Measurements from ENCODE around the gene CLEC4F.

Gene CLEC4F

GRCh38 chr2:70828914-70829824, 8.8 kb upstream of the CLEC4F start:
- in situ Hi-C loops (cut with HindIII; ENCODE audit: low sequenced_read_pairs), result no loop called here
- TF ChIP-seq, protein P1, sequence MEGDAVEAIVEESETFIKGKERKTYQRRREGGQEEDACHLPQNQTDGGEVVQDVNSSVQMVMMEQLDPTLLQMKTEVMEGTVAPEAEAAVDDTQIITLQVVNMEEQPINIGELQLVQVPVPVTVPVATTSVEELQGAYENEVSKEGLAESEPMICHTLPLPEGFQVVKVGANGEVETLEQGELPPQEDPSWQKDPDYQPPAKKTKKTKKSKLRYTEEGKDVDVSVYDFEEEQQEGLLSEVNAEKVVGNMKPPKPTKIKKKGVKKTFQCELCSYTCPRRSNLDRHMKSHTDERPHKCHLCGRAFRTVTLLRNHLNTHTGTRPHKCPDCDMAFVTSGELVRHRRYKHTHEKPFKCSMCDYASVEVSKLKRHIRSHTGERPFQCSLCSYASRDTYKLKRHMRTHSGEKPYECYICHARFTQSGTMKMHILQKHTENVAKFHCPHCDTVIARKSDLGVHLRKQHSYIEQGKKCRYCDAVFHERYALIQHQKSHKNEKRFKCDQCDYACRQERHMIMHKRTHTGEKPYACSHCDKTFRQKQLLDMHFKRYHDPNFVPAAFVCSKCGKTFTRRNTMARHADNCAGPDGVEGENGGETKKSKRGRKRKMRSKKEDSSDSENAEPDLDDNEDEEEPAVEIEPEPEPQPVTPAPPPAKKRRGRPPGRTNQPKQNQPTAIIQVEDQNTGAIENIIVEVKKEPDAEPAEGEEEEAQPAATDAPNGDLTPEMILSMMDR (IDR thresholded peaks at IDR 0.05; ENCODE audit: low read depth, low read length), result no peak
- H3K4me3 ChIP-seq (ENCODE audit: low read depth, low read length), result no peak overlapping the region
- DNase-seq (ENCODE audit: low read depth, low spot score), result no peak

GRCh38 chr2:70828115-70828514, 7.7 kb upstream of the CLEC4F start:
- TF ChIP-seq, protein P1 (IDR thresholded peaks at IDR 0.05; ENCODE audit: low read depth, low read length), result no peak
- DNase-seq (ENCODE audit: low read depth, low spot score), result no peak
- no peak overlapping the region for H3K4me3 ChIP-seq (ENCODE audit: low read depth, low read length)
- in situ Hi-C loops (cut with HindIII; ENCODE audit: low sequenced_read_pairs), result no loop called here

DNA sequence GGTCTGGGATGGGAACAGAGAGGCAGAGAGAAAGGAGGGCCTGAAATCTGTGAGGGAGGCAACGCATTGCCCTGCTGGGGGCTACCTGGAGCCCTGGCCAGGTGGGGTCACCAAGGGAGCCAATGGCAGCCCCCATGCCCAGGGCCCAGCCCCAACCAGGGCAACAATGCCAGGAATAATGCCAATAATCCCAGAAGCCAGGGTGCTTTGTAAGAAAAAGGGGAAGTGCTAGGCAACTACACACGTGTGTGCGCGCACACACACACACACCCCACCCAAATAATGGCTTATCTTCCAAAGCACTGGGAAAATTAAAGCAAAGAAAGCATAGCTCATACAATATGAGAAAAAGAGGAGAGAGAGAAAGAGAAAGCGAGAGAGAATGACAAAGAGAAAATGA, 7.0 kb upstream of the CLEC4F start:
- DNase-seq (ENCODE audit: low read depth, low spot score), result no peak
- TF ChIP-seq, protein P1 (IDR thresholded peaks at IDR 0.05; ENCODE audit: low read depth, low read length), result no peak
- no peak overlapping the region for H3K4me3 ChIP-seq (ENCODE audit: low read depth, low read length)
- in situ Hi-C loops (cut with HindIII; ENCODE audit: low sequenced_read_pairs), result no loop called here

DNA sequence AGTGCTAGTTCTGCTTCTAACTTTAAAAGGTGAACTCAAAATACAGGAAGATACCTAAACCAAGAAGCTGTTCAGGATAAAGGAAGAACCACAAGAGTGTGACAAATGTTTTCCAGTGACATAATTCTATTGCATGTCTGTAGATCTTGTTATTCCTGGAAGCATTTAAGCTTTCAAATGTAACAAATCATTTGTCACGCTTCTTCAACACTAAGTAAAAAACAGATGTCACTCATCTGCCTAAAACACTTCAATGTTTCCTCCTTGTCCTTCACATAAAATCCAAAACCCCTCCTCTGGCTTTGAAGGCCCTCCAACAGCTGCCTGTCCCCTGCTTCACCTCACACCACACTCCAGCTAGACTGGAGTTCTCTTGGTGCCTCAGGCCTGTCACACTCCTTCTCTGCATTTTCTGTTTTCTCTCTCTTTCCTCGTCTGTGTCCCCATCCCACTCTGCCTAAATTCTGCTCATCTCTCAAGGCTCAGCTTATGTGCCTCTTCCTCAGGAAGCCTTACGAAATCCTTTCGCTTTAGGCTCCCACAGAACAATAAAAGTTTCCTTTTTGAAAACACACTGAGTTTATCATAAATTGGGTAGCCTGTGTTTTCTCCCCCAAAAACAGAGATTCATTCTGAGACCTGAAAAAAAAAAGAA, 6.4 kb upstream of the CLEC4F start:
- in situ Hi-C loops (cut with HindIII; ENCODE audit: low sequenced_read_pairs), result no loop called here
- no peak overlapping the region for H3K4me3 ChIP-seq (ENCODE audit: low read depth, low read length)
- TF ChIP-seq, protein P1 (IDR thresholded peaks at IDR 0.05; ENCODE audit: low read depth, low read length), result no peak
- no peak for DNase-seq (ENCODE audit: low read depth, low spot score)

DNA sequence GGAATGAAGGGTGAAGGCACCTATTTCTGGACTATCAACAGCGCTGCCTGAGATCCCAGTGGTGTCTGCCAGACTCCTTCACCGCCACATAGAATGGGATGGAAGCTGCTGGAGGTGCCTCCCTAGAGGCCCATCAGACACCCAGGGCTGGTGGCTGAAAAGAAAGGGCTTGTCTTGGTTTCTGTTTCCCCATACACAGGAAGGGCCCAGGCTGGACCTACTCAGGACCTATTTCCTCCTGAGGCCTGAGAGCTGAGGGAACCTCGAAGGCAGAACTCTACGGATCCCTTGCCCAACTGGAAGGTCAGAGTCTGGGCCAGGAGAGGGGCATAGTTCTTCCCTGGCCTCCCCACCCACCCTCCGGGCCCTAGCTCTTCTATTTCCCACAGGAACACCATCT, 2.9 kb upstream of the CLEC4F start:
- DNase-seq (ENCODE audit: low read depth, low spot score), result no peak
- no peak overlapping the region for H3K4me3 ChIP-seq (ENCODE audit: low read depth, low read length)
- in situ Hi-C loops (cut with HindIII; ENCODE audit: low sequenced_read_pairs), result no loop called here
- TF ChIP-seq, protein P1 (IDR thresholded peaks at IDR 0.05; ENCODE audit: low read depth, low read length), result no peak

GRCh38 chr2:70822843-70823242, 2.4 kb upstream of the CLEC4F start:
- in situ Hi-C loops (cut with HindIII; ENCODE audit: low sequenced_read_pairs), result no loop called here
- no peak overlapping the region for H3K4me3 ChIP-seq (ENCODE audit: low read depth, low read length)
- no peak for DNase-seq (ENCODE audit: low read depth, low spot score)
- TF ChIP-seq, protein P1 (IDR thresholded peaks at IDR 0.05; ENCODE audit: low read depth, low read length), result no peak

Data from astrocyte of the spinal cord (primary cell).